Peyer's patch (tissue), 4 donors: ENCODE data around the gene TMEM187.

Source experiments
- POLR2A ChIP-seq, 2 donors: fragments of 450-650 bp; IDR thresholded peaks; one replicate each; pipeline ENCODE4 v1.5.1; 2017; ENCODE audit warnings: antibody characterized with exemption in 2 of 2, mild to moderate bottlenecking in 2 of 2, moderate library complexity in 2 of 2
- TF ChIP-seq, protein P1 (sequence below), 6 experiments: fragments of 450-650 bp in 4 of 6; fragments of 200-600 bp in 2 of 6; sonication (generic) in 1 of 6; IDR thresholded peaks; one replicate each; pipeline ENCODE4 v1.5.1; 2017 to 2019; ENCODE audit warnings: antibody characterized with exemption in 6 of 6, mild to moderate bottlenecking in 3 of 6, moderate library complexity in 1 of 6

DNA sequence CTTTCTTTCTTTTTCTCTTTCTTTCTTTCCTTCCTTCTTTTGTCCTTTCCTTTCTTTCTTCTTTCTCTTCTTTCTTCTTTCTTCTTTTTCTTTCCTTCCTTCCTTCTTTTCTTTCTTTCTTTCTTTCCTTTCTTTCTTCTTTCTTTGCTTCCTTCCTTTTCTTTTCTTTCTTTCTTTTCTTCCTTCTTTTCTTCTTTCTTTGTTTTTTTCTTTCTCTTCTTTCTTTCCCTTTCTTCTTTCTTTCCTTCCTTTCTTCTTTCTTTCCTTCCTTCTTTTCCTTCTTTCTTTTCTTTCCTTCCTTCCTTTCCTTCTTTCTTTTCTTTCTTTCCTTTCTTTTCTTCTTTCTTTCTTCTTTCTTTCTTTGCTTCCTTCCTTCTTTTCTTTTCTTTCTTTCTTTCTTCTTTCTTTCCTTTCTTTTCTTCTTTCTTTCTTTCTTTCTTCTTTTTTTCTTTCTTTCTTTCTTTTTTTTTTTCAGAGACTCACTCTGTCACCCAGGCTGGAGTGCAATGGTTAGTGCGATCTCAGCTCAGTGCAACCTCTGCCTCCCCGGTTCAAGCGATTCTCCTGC lies 18.5 kb downstream of the TMEM187 start:
- TF ChIP-seq, protein P1, sequence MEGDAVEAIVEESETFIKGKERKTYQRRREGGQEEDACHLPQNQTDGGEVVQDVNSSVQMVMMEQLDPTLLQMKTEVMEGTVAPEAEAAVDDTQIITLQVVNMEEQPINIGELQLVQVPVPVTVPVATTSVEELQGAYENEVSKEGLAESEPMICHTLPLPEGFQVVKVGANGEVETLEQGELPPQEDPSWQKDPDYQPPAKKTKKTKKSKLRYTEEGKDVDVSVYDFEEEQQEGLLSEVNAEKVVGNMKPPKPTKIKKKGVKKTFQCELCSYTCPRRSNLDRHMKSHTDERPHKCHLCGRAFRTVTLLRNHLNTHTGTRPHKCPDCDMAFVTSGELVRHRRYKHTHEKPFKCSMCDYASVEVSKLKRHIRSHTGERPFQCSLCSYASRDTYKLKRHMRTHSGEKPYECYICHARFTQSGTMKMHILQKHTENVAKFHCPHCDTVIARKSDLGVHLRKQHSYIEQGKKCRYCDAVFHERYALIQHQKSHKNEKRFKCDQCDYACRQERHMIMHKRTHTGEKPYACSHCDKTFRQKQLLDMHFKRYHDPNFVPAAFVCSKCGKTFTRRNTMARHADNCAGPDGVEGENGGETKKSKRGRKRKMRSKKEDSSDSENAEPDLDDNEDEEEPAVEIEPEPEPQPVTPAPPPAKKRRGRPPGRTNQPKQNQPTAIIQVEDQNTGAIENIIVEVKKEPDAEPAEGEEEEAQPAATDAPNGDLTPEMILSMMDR (IDR thresholded peaks at IDR 0.05) = no peak
- no peak for TF ChIP-seq POLR2A (IDR thresholded peaks at IDR 0.05)
